GM21619 (cell line): ENCODE results near the gene PPP1R36.
"Not testable (repeated sequence)": the region's sequence is repeated elsewhere in the genome, so short reads cannot be mapped to it uniquely, and the experiment has no call there.

Source experiments
- ATAC-seq: cut with Tn5 transposase; IDR thresholded peaks from one replicate; pipeline ENCODE4 v1.9.1; 2021; ENCODE audit not compliant: unreplicated experiment

Gene PPP1R36

GRCh38 chr14:64566651-64567122, 16.9 kb downstream of the PPP1R36 start:
- ATAC-seq: no peak

- no peak for ATAC-seq
Measured at GRCh38 chr14:64569138-64569631, 19.4 kb downstream of the PPP1R36 start.

- ATAC-seq: not testable (repeated sequence)
Measured at GRCh38 chr14:64569646-64570045, 19.9 kb downstream of the PPP1R36 start.

- no peak for ATAC-seq
Measured at GRCh38 chr14:64572386-64573104, 22.8 kb downstream of the PPP1R36 start.

- no peak for ATAC-seq
Measured at GRCh38 chr14:64573109-64573508, 23.3 kb downstream of the PPP1R36 start.

- ATAC-seq: no peak
Measured at GRCh38 chr14:64574371-64575107, 24.8 kb downstream of the PPP1R36 start.

GRCh38 chr14:64577211-64577610, 27.4 kb downstream of the PPP1R36 start:
- no peak for ATAC-seq

- ATAC-seq: no peak
Measured at GRCh38 chr14:64580467-64580866, 30.7 kb downstream of the PPP1R36 start.

- no peak for ATAC-seq
Measured at GRCh38 chr14:64581363-64581762, 31.6 kb downstream of the PPP1R36 start.

GRCh38 chr14:64581817-64582216, 32.1 kb downstream of the PPP1R36 start:
- ATAC-seq: no peak

GRCh38 chr14:64584190-64584589, 34.4 kb downstream of the PPP1R36 start:
- ATAC-seq: no peak

GRCh38 chr14:64591809-64592208, 42.0 kb downstream of the PPP1R36 start:
- ATAC-seq: no peak

- no peak for ATAC-seq
Measured at GRCh38 chr14:64594438-64594837, 44.7 kb downstream of the PPP1R36 start.

GRCh38 chr14:64598404-64598803, 48.6 kb downstream of the PPP1R36 start:
- peak; percentile 79 for ATAC-seq

- ATAC-seq: no peak
Measured at GRCh38 chr14:64601571-64601970, 51.8 kb downstream of the PPP1R36 start.

- ATAC-seq: no peak
Measured at GRCh38 chr14:64602826-64603225, 53.1 kb downstream of the PPP1R36 start.

GRCh38 chr14:64604001-64604400, 54.2 kb downstream of the PPP1R36 start:
- ATAC-seq: no peak

- ATAC-seq: no peak
Measured at GRCh38 chr14:64604881-64605280, 55.1 kb downstream of the PPP1R36 start.

- ATAC-seq: no peak
Measured at GRCh38 chr14:64605926-64606685, 56.3 kb downstream of the PPP1R36 start.

GRCh38 chr14:64610049-64610746, 60.4 kb downstream of the PPP1R36 start:
- no peak for ATAC-seq
